ENCODE data around the gene TDRD5.

- TF ChIP-seq CTCF (conservative IDR thresholded peaks at IDR 0.05; ENCODE audit: low read depth in 2 of 2) (no peak), REST (IDR thresholded peaks at IDR 0.05; ENCODE audit: unreplicated experiment) (no peak)
Observed at GRCh38 chr1:179677882-179678281, 86.2 kb downstream of the TDRD5 start.
